ENCODE results near the gene MRPL36. TPM values are rescaled to one million over a fixed set of nuclear protein-coding genes. Genes with fewer than 3 reads are reported as not detected.

MRPL36 gene
- total RNA-seq, 2 experiments from 2014 or later: 47.1 to 51.2 TPM

GRCh38 chr5:1836176-1836890, 36.7 kb upstream of the MRPL36 start:
- H3K9me3 Mint-ChIP-seq: no peaks in the 10 kb centered on the region
- DNase-seq: no peak
- no peaks in the 10 kb centered on the region for H3K36me3 Mint-ChIP-seq
- H3K27ac Mint-ChIP-seq: no peak overlapping the region
- POLR2A ChIA-PET: no interaction called here
- H3K4me3 Mint-ChIP-seq: no peak overlapping the region
- no peak for ATAC-seq (ENCODE audit: low read depth)
- no peaks in the 10 kb centered on the region for H3K4me1 Mint-ChIP-seq
- peaks cover 10% of the 10 kb centered on the region for H3K27me3 Mint-ChIP-seq

GRCh38 chr5:1835431-1835830, 35.8 kb upstream of the MRPL36 start:
- no peaks in the 10 kb centered on the region for H3K4me1 Mint-ChIP-seq
- H3K27me3 Mint-ChIP-seq: peaks cover 7% of the 10 kb centered on the region
- DNase-seq (no peak), ATAC-seq (ENCODE audit: low read depth) (no peak)
- POLR2A ChIA-PET: no interaction called here
- no peak overlapping the region for H3K4me3 Mint-ChIP-seq
- H3K9me3 Mint-ChIP-seq: no peaks in the 10 kb centered on the region
- H3K27ac Mint-ChIP-seq: no peak overlapping the region
- no peaks in the 10 kb centered on the region for H3K36me3 Mint-ChIP-seq

GRCh38 chr5:1834721-1835429, 35.2 kb upstream of the MRPL36 start:
- no peaks in the 10 kb centered on the region for H3K9me3 Mint-ChIP-seq
- H3K4me3 Mint-ChIP-seq: no peak overlapping the region
- H3K36me3 Mint-ChIP-seq: no peaks in the 10 kb centered on the region
- POLR2A ChIA-PET: no interaction called here
- H3K4me1 Mint-ChIP-seq: no peaks in the 10 kb centered on the region
- H3K27me3 Mint-ChIP-seq: peaks cover 6% of the 10 kb centered on the region
- DNase-seq: no peak
- ATAC-seq (ENCODE audit: low read depth): no peak
- no peak overlapping the region for H3K27ac Mint-ChIP-seq

- Mint-ChIP-seq H3K36me3 (no peaks in the 10 kb centered on the region), H3K27ac (no peak overlapping the region), H3K4me1 (no peaks in the 10 kb centered on the region), H3K27me3 (peaks cover 3% of the 10 kb centered on the region), H3K4me3 (no peak overlapping the region), H3K9me3 (no peaks in the 10 kb centered on the region)
- ATAC-seq (ENCODE audit: low read depth) (no peak), DNase-seq (no peak)
- POLR2A ChIA-PET: no interaction called here
These were observed 34.5 kb upstream of the MRPL36 start for GRCh38 chr5:1834022-1834551.

- POLR2A ChIA-PET: no interaction called here
- DNase-seq (no peak), ATAC-seq (ENCODE audit: low read depth) (no peak)
- H3K4me3 Mint-ChIP-seq: no peak overlapping the region
- no peaks in the 10 kb centered on the region for H3K9me3 Mint-ChIP-seq
- no peaks in the 10 kb centered on the region for H3K4me1 Mint-ChIP-seq
- H3K27ac Mint-ChIP-seq: no peak overlapping the region
- no peaks in the 10 kb centered on the region for H3K36me3 Mint-ChIP-seq
- peaks cover 3% of the 10 kb centered on the region for H3K27me3 Mint-ChIP-seq
These were observed 33.8 kb upstream of the MRPL36 start for GRCh38 chr5:1833264-1834021.

- DNase-seq (no peak), ATAC-seq (ENCODE audit: low read depth) (no peak)
- Mint-ChIP-seq H3K4me1 (no peaks in the 10 kb centered on the region), H3K9me3 (no peaks in the 10 kb centered on the region), H3K36me3 (no peaks in the 10 kb centered on the region), H3K4me3 (no peak overlapping the region), H3K27ac (no peak overlapping the region), H3K27me3 (peaks cover 3% of the 10 kb centered on the region)
- POLR2A ChIA-PET: no interaction called here
These were observed 33.0 kb upstream of the MRPL36 start for GRCh38 chr5:1832511-1833250.

GRCh38 chr5:1831677-1832313, 32.2 kb upstream of the MRPL36 start:
- Mint-ChIP-seq H3K9me3 (no peaks in the 10 kb centered on the region), H3K4me1 (no peaks in the 10 kb centered on the region), H3K36me3 (no peaks in the 10 kb centered on the region), H3K27me3 (peaks cover 3% of the 10 kb centered on the region), H3K4me3 (no peak overlapping the region), H3K27ac (no peak overlapping the region)
- no peak for ATAC-seq (ENCODE audit: low read depth)
- POLR2A ChIA-PET: no interaction called here
- DNase-seq: no peak

GRCh38 chr5:1831257-1831656, 31.6 kb upstream of the MRPL36 start:
- POLR2A ChIA-PET: no interaction called here
- Mint-ChIP-seq H3K4me3 (no peak overlapping the region), H3K9me3 (no peaks in the 10 kb centered on the region), H3K27me3 (peaks cover 3% of the 10 kb centered on the region), H3K4me1 (no peaks in the 10 kb centered on the region), H3K36me3 (no peaks in the 10 kb centered on the region), H3K27ac (no peak overlapping the region)
- DNase-seq (no peak), ATAC-seq (ENCODE audit: low read depth) (no peak)

GRCh38 chr5:1830571-1831228, 31.1 kb upstream of the MRPL36 start:
- DNase-seq: no peak
- Mint-ChIP-seq H3K27ac (no peak overlapping the region), H3K4me3 (no peak overlapping the region), H3K4me1 (no peaks in the 10 kb centered on the region), H3K9me3 (no peaks in the 10 kb centered on the region), H3K27me3 (peaks cover 3% of the 10 kb centered on the region), H3K36me3 (no peaks in the 10 kb centered on the region)
- ATAC-seq (ENCODE audit: low read depth): no peak
- POLR2A ChIA-PET: no interaction called here

- Mint-ChIP-seq H3K4me1 (no peaks in the 10 kb centered on the region), H3K27me3 (no peaks in the 10 kb centered on the region), H3K9me3 (no peaks in the 10 kb centered on the region), H3K4me3 (no peak overlapping the region), H3K36me3 (peaks cover 2% of the 10 kb centered on the region), H3K27ac (no peak overlapping the region)
- DNase-seq: no peak
- POLR2A ChIA-PET: interaction anchor here (0.7 kb wide), 1 partner anchor 26 kb away, joined by 3 read pairs; the partner anchor contains the start of gene NDUFS6
- ATAC-seq (ENCODE audit: low read depth): no peak
These were observed 28.3 kb upstream of the MRPL36 start for GRCh38 chr5:1827886-1828397.

GRCh38 chr5:1827025-1827885, 27.6 kb upstream of the MRPL36 start:
- POLR2A ChIA-PET: interaction anchor here (0.7 kb wide), 1 partner anchor 26 kb away, joined by 3 read pairs; the partner anchor contains the start of gene NDUFS6
- H3K9me3 Mint-ChIP-seq: no peaks in the 10 kb centered on the region
- DNase-seq (no peak), ATAC-seq (ENCODE audit: low read depth) (no peak)
- no peaks in the 10 kb centered on the region for H3K27me3 Mint-ChIP-seq
- peaks cover 2% of the 10 kb centered on the region for H3K36me3 Mint-ChIP-seq
- H3K4me1 Mint-ChIP-seq: no peaks in the 10 kb centered on the region
- H3K4me3 Mint-ChIP-seq: no peak overlapping the region
- no peak overlapping the region for H3K27ac Mint-ChIP-seq
